ENCODE results near the gene RNF111.

GRCh38 chr15:59029554-59029953, 42.1 kb downstream of the RNF111 start:
- TF ChIP-seq CTCF (conservative IDR thresholded peaks at IDR 0.05 in 1 of 2, IDR thresholded peaks at IDR 0.05 in 1 of 2; ENCODE audit: low read depth in 1 of 2, low read length in 2 of 2) (no peak), EZH2 (IDR thresholded peaks at IDR 0.05; ENCODE audit: low read length, missing control alignments) (no peak)

Measured in fibroblast of lung (primary cell).